ENCODE measurements around the gene MCUB.

- no peak for TF ChIP-seq CTCF (IDR thresholded peaks at IDR 0.05)
- no peak for TF ChIP-seq POLR2A (IDR thresholded peaks at IDR 0.05)
- TF ChIP-seq POLR2AphosphoS5 (IDR thresholded peaks at IDR 0.05), result no peak
- TF ChIP-seq EP300 (IDR thresholded peaks at IDR 0.05), result no peak
These were observed 88.4 kb downstream of the MCUB start for GRCh38 chr4:109648266-109648996.
